Measurements from ENCODE around the gene SLC22A31.

Gene SLC22A31

DNA sequence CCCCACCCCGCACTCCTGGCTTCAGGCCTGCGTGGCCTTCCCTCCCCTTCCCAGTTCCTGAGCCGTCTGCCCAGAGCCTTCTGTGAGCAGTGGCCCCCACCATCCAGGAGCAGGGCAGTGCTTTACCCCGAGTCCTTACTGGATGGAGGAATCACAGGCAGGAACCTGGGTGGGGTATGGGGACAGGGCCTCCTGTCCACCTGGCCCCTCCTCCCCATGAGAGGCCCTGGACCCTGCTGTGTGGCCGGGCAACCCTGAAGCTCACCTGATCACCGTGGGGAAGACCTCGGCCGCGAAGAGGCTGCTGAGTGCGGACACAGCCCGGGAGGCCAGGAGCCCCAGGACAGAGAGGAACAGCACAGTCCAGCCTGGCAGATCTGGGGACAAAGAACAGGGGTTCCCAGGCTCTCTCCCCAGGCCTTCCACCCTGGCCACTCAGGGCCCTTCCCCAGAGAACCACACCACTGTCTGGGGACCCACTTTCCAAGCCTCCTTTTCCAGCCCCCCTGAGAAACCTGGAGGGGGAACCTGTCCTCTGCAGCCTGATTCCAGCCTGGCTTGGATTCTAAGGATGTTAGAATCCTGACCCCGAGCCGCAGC lies 3.2 kb downstream of the SLC22A31 start:
- TF ChIP-seq, protein P1, sequence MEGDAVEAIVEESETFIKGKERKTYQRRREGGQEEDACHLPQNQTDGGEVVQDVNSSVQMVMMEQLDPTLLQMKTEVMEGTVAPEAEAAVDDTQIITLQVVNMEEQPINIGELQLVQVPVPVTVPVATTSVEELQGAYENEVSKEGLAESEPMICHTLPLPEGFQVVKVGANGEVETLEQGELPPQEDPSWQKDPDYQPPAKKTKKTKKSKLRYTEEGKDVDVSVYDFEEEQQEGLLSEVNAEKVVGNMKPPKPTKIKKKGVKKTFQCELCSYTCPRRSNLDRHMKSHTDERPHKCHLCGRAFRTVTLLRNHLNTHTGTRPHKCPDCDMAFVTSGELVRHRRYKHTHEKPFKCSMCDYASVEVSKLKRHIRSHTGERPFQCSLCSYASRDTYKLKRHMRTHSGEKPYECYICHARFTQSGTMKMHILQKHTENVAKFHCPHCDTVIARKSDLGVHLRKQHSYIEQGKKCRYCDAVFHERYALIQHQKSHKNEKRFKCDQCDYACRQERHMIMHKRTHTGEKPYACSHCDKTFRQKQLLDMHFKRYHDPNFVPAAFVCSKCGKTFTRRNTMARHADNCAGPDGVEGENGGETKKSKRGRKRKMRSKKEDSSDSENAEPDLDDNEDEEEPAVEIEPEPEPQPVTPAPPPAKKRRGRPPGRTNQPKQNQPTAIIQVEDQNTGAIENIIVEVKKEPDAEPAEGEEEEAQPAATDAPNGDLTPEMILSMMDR (IDR thresholded peaks at IDR 0.05; ENCODE audit: borderline replicate concordance, insufficient read depth, low read depth, low read length) = no peak
- H3K4me3 ChIP-seq (ENCODE audit: low read depth, low read length) = no peak overlapping the region

GRCh38 chr16:89195521-89196171 lies 4.7 kb downstream of the SLC22A31 start:
- H3K4me3 ChIP-seq (ENCODE audit: low read depth, low read length) = no peak overlapping the region
- TF ChIP-seq, protein P1 (IDR thresholded peaks at IDR 0.05; ENCODE audit: borderline replicate concordance, insufficient read depth, low read depth, low read length) = no peak

DNA sequence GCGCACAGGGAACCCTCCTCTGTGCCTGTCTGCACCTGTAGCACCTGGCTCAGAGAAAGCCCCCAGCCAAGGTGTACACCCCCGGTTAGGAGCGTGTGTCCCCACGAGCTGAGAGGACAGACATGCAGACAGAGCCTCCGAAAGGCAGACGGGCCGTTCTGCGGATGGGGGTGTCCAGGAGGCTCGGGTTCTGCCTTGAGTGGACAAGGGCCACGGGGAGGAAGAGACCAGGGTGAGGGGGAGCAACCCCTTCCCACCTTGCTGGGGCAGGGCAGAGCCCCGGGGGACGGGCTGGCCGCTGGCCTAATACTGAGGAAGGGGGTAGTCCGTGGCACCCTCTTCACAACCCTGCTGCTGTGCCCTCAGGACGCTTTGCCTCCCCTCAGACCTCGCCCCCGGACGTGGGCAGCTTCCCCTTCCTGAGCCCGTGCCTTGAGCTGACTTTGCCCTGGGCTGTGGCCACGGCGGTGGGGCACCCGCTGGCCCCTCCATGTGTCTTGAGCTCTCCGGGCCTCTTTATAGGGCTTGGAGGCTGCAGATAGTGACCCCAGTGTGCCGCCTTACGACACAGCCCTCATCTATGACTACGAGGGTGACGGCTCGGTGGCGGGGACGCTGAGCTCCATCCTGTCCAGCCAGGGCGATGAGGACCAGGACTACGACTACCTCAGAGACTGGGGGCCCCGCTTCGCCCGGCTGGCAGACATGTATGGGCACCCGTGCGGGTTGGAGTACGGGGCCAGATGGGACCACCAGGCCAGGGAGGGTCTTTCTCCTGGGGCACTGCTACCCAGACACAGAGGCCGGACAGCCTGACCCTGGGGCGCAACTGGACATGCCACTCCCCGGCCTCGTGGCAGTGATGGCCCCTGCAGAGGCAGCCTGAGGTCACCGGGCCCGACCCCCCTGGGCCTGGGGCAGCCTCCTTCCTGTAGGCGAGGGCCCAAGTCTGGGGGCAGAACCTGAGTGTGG lies 5.7 kb downstream of the SLC22A31 start:
- TF ChIP-seq, protein P1 (IDR thresholded peaks at IDR 0.05; ENCODE audit: borderline replicate concordance, insufficient read depth, low read depth, low read length) = no peak
- H3K4me3 ChIP-seq (ENCODE audit: low read depth, low read length) = no peak overlapping the region

DNA sequence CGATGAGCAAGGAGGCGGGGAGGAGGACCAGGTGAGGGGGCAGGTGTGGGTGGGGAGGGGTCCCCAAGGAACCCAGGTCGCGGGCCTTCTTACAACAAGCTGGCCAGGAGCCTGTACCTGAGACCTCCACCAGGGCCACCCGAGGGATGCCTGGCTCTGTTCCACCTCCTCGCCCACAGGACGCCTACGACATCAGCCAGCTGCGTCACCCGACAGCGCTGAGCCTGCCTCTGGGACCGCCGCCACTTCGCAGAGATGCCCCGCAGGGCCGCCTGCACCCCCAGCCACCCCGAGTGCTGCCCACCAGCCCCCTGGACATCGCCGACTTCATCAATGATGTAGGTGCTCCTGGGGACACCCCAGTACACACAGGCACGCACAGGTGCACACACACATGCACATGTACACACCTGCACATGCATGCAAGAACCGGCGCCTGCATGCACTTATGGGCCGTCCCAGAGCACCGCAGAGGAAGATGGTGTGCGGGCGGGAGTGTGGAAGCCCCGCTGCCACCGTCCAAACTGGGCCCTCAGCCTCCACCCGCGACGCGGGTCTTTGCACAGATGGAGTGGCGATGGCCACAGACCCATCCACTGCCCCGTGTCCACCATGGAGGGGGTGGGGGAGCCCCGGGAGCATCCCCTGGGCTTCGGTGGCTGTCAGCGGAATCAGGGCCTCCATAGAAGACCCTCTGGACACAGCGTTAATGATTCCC lies 6.6 kb downstream of the SLC22A31 start:
- no peak overlapping the region for H3K4me3 ChIP-seq (ENCODE audit: low read depth, low read length)
- TF ChIP-seq, protein P1 (IDR thresholded peaks at IDR 0.05; ENCODE audit: borderline replicate concordance, insufficient read depth, low read depth, low read length) = no peak

- TF ChIP-seq, protein P1 (IDR thresholded peaks at IDR 0.05; ENCODE audit: borderline replicate concordance, insufficient read depth, low read depth, low read length) = no peak
- H3K4me3 ChIP-seq (ENCODE audit: low read depth, low read length) = no peak overlapping the region
These were observed 7.3 kb downstream of the SLC22A31 start for GRCh38 chr16:89192956-89193575.

- H3K4me3 ChIP-seq (ENCODE audit: low read depth, low read length) = peak overlapping the region; percentile 40
These were observed 8.0 kb downstream of the SLC22A31 start for GRCh38 chr16:89192186-89192955.

All from GM12875 (cell line).